Stromal cell of bone marrow (primary cell): ENCODE data around the gene PCGF5.
A peak's percentile ranks its signal among the peaks of the same experiment; 100 is the strongest.
"Not testable (repeated sequence)": the region's sequence is repeated elsewhere in the genome, so short reads cannot be mapped to it uniquely, and the experiment has no call there.

Experiments
- DNase-seq: peaks from one replicate; pipeline ENCODE4 v3.0.0-alpha.2; 2012; ENCODE audit warnings: low read depth

The PCGF5 gene

GRCh38 chr10:91220194-91220953, at the start of gene PCGF5:
PCGF5 (plus strand) TSS chr10:91220663; CDS start chr10:91222872, 2,209 bp downstream.
- peak; percentile 77 for DNase-seq

GRCh38 chr10:91171485-91171884, 49.0 kb upstream of the PCGF5 start:
- no peak for DNase-seq

DNA sequence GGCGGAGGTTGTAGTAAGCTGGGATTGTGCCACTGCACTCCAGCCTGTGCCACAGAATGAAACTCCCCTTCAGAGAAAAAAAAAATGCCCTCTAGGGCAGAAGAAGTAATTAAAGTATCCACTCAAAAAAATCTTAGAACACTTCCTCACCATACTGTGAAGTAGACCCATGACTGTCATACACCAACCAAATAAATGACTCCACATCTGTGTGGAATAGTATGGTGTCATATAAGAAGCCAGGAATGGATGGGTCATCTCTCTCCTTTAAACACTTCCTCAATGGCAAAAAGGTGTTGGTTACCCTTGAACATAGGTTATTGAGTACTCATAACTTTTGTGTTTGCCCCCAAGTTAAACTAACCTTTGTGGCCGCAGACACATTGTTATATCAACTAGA, 48.1 kb upstream of the PCGF5 start:
- no peak for DNase-seq

DNA sequence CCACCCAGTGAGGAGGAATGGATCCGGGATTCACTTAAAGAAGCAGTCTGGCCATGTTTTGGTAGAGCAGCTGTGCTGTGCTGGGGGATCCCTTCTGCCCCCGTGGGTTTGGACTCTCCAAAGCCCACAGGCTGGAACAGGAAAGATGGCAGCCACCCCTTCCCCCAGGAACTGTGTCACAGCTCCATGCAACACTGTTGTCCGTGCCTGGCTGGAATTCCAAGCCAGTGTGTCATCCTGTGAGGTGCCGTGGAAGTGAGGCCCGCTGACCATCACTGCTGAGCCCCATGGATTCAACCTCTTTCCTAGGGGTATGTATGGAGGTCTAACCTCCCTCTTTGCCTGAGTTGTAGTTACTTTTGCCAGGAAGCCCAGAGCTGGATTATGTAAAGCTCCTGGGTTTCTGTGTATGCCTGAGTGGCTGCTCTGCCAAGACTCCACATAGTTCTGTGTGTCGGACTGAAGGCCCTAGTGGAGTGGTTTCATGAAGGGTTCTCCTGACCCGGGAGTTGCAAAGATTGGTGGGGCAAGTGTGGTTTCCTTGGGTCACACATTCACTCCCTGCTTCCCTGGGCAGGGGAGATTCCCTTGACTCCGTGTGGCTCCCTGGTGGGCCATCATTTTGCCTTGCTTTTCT, 35.1 kb upstream of the PCGF5 start:
- DNase-seq = no peak

GRCh38 chr10:91187156-91187555, 33.3 kb upstream of the PCGF5 start:
- DNase-seq = no peak

DNA sequence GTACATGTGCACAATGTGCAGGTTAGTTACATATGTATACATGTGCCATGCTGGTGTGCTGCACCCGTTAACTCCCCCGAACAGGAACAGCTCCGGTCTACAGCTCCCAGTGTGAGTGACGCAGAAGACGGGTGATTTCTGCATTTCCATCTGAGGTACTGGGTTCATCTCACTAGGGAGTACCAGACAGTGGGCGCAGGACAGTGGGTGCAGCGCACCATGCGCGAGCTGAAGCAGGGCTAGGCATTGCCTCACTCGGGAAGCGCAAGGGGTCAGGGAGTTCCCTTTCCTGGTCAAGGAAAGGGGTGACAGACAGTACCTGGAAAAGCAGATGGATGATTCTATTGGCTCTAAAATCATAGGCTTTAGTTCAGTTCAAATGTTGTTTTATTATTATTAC, 32.5 kb upstream of the PCGF5 start:
- DNase-seq = not testable (repeated sequence)

GRCh38 chr10:91188889-91189288, 31.6 kb upstream of the PCGF5 start:
- DNase-seq = no peak

- peak; percentile 92 for DNase-seq
Measured at GRCh38 chr10:91190388-91190870, 30.0 kb upstream of the PCGF5 start.

- peak; percentile 51 for DNase-seq
Measured at GRCh38 chr10:91190876-91191583, 29.4 kb upstream of the PCGF5 start.

- DNase-seq = no peak
Measured at GRCh38 chr10:91191584-91191919, 28.9 kb upstream of the PCGF5 start.

DNA sequence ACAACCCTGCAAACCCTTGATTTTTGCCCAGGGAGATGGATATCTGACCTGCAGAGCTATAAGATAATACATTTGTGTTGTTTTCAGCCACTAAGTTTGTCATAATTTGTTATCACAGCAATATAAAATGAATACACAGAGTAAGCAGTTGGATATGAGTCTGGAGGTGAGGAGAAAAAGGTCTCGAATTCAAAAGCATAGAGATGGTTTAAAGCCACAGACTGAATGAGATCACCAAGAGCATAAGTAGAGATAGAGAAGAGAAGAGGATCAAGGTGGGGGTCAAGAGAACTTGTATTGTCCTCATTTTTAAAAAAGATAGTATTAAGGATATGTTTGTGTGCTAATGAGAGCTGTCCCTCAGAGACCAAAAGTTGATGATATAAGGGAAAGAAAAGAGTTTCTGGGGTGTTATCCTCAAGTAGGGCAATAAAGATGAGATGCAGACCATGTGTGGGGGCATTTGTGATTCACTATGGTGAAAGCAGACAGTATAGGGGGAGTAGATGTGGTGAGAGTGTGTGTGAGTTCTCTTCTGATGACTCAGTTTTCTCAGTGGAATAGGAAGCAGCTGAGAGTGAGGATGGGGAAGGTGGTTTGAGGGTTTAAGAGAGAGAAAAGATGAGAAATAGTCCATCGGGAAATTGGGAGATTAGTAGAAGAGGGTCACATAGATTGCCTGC, 25.8 kb upstream of the PCGF5 start:
- peak; percentile 39 for DNase-seq

- no peak for DNase-seq
Measured at GRCh38 chr10:91196268-91197048, 24.0 kb upstream of the PCGF5 start.

GRCh38 chr10:91197127-91197526, 23.3 kb upstream of the PCGF5 start:
- no peak for DNase-seq

- peak; percentile 84 for DNase-seq
Measured at GRCh38 chr10:91198781-91199180, 21.7 kb upstream of the PCGF5 start.

DNA sequence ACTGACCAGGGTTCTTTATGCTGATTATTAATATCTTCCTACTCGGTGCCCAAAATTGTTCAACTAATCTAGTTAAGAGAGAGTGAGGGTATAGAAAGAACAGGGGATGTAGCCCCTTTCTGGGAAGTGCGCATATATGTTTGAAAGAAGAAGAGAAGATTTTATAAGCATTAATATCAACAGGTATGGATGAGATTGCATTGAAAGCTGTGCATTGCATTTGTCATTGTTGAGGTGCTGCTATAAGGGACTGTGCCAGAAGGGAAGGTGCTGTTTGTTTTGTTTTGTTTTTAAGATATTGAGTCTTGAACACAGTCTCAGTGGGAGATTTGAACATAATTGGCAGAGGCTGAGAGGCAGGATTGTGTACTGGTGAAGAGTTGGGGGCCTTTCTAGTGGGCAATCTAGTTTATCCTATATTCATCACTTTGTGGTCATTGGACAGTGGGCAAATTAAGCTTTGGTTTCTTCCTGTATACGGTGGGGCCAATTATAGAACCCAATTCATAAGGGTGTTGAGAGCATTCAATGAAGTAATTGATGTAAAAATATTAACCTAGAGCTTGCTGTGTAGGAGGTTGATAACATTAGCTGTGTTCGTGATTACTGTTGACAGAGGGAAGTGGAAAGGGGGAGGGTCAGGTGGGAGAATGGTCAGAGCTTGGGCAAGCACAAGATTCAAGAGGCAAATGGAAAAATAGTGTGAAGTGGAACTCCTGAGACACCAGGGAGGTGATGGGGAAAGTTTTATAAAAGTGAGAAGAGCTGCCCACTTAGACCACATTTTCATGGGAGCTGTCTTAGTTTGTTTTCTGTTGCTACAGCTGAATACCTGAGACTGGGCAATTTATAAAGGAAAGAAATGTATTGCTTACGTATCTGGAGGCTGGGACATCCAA, 19.9 kb upstream of the PCGF5 start:
- no peak for DNase-seq

DNA sequence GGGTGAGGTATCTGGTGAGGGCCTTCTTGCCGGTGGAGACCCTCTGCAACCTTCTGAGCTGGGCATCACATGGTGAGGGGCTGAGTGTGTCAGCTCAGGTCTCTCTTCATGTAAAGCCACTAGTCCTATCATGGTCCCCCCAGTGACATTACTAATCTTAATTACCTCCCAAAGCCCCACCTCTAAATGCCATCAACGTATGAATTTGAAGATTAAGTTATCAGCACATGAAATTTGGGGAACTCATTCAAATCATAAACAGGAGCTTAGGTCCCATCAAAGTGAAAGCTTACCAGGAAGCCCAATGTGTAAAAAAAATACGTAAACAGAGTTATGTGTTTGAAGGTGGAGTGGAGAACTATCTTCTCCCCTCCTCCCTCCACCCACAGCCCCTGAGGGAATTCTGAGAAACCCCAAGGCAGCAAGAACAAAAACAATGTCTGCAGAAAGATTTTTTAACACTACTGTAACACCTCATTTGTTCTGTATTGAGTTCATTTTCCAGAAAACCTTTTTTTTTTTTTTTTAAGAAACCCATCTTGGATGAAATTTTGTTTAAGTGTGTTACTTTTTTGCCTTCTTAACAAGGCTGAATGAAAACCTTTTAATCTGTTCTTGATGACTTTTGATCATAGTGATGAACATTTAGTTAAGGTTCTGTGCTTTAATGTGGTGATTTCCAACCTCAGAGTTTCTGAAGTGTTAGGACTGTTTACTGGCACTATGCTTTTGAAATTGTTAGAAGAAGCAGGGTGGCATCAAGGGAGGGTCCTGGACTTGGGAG, 19.1 kb upstream of the PCGF5 start:
- no peak for DNase-seq

DNA sequence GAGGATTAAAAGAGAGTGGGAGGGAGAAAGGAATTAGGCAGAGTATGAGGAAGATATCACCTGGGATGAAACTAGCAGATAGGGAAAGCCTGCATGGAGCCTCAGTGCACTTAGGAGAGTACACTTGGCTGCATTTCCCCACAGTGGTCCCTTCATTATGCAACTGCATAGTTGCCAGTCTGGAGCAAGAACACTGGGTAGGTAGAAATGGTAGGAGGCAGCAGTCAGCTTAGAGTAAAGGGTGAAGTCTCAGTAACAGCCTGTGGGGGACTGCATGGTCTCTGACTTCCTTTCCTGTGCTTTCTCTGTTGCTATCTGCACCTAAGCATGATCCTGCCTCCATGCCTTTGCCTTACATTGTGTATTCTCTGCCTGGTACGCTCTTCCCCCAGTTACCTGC, 14.0 kb upstream of the PCGF5 start:
- no peak for DNase-seq

DNA sequence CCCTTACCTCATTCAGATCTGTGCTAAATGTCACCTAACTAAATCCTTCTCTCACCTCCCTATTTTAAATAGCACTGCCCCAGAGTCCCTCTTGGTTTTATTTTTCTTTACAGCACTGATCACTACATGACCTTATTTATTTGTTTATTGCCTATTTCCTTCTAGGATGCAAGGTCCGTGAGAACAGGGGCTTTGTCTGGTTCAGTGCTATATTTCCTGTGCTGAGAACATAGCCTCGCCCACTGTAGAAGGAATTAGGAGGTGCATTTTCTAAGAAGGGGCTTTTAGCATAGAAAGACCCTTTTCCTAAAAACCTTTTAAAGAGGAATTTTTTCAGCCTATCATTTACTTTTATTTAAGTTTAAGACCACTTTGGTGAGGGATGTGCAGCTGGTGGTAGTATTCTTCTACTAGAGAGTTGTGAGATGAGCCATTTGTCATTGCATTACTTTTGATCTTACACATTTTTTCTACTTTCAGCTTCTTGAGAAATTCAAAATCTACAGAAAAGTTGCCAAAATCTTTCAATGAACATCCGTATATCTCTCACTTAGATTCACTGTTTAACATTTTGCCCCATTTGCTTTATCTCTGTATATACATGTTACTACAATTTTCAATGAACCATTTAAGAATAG, 13.5 kb upstream of the PCGF5 start:
- no peak for DNase-seq

GRCh38 chr10:91208642-91209041, 11.8 kb upstream of the PCGF5 start:
- no peak for DNase-seq
